Smooth muscle cell (in vitro differentiated cells): ENCODE data around the gene FAM237B. TPM values are rescaled to one million over a fixed set of nuclear protein-coding genes. Genes with fewer than 3 reads are reported as not detected.

Source experiments
- DNase-seq: peaks from one replicate; lab custom pipeline; 2025; ENCODE audit not compliant: unreplicated experiment; lab: John Stamatoyannopoulos, UW
- H2AFZ ChIP-seq: fragments of 200-600 bp; sonication (generic); 2 replicates; pipeline ENCODE4 v1.6.0; 2016; ENCODE audit warnings: antibody characterized with exemption, low read depth, mild to moderate bottlenecking
- H3F3A ChIP-seq: fragments of 200-600 bp; sonication (generic); 2 replicates; pipeline ENCODE4 v1.6.0; 2017; ENCODE audit warnings: antibody characterized with exemption, low read depth
- H3K27ac ChIP-seq: fragments of 200-600 bp; sonication (generic); 2 replicates; pipeline ENCODE4 v1.5.1; 2016; ENCODE audit warnings: low read depth, mild to moderate bottlenecking
- H3K27me3 ChIP-seq: fragments of 200-600 bp; sonication (generic); 2 replicates; pipeline ENCODE4 v1.6.1; 2016; ENCODE audit warnings: low read depth, mild to moderate bottlenecking
- H3K36me3 ChIP-seq: fragments of 200-600 bp; sonication (generic); 2 replicates; pipeline ENCODE4 v1.5.1; 2016; ENCODE audit warnings: low read depth
- H3K4me1 ChIP-seq: fragments of 200-600 bp; sonication (generic); 2 replicates; pipeline ENCODE4 v1.5.1; 2016; ENCODE audit warnings: low read depth
- H3K4me2 ChIP-seq: fragments of 200-600 bp; sonication (generic); 2 replicates; pipeline ENCODE4 v1.6.0; 2016; ENCODE audit warnings: mild to moderate bottlenecking
- H3K4me3 ChIP-seq: fragments of 200-600 bp; sonication (generic); 2 replicates; pipeline ENCODE4 v1.5.1; 2016; ENCODE audit warnings: mild to moderate bottlenecking
- H3K79me2 ChIP-seq: fragments of 200-600 bp; sonication (generic); 2 replicates; pipeline ENCODE4 v1.6.0; 2016; ENCODE audit warnings: low read depth, mild to moderate bottlenecking
- H3K9ac ChIP-seq: fragments of 200-600 bp; sonication (generic); 2 replicates; pipeline ENCODE4 v1.6.0; 2016; ENCODE audit warnings: low read depth
- H3K9me3 ChIP-seq: fragments of 200-600 bp; sonication (generic); replicated peaks from 2 replicates; pipeline ENCODE4 v1.5.1; 2016; ENCODE audit warnings: low read depth
- H4K20me1 ChIP-seq: fragments of 200-600 bp; sonication (generic); 2 replicates; pipeline ENCODE4 v1.6.0; 2016; ENCODE audit warnings: low read depth
- CTCF ChIP-seq: fragments of 200-600 bp; sonication (generic); IDR thresholded peaks from 2 replicates; pipeline ENCODE4 v1.5.1; 2017; ENCODE audit warnings: borderline replicate concordance, mild to moderate bottlenecking, antibody characterized with exemption; ENCODE audit not compliant: insufficient read depth, poor library complexity, severe bottlenecking
- WGBS: methylation state at CpG from one replicate; pipeline ENCODE4 v1.1.7; 2016; ENCODE audit warnings: low lambda C conversion rate; 5-methylcytosine and 5-hydroxymethylcytosine counted together
- polyA plus RNA-seq: library from polyadenylated mRNA; unstranded; fragments of >200 nt; fragmentation: Nextera tagmentation; extraction: Ambion mirVana; gene quantifications from 2 replicates; pipeline ENCODE4 v1.2.1, GENCODE V29; 2016
- total RNA-seq: library from RNA; depleted of rRNA; stranded (reverse); fragments of >200 nt; gene quantifications from 2 replicates; pipeline ENCODE4 v1.2.3, GENCODE V29; 2014

FAM237B gene
- total and polyA plus RNA-seq, 2 experiments from 2014 or later = not detected

- no peak overlapping the region for H3K4me3 ChIP-seq
- no peaks in the 10 kb centered on the region for H3K36me3 ChIP-seq
- H3K79me2 ChIP-seq = no peaks in the 10 kb centered on the region
- no peaks in the 10 kb centered on the region for H3K9me3 ChIP-seq
- 48% methylated on average over 2 of the region's 2 CpGs for WGBS
- H3K27ac ChIP-seq = no peak overlapping the region
- no peaks in the 10 kb centered on the region for H3F3A ChIP-seq
- H4K20me1 ChIP-seq = no peaks in the 10 kb centered on the region
- no peaks in the 10 kb centered on the region for H3K27me3 ChIP-seq
- no peaks in the 10 kb centered on the region for H3K4me1 ChIP-seq
- no peak overlapping the region for H3K9ac ChIP-seq
- DNase-seq = no peak
- H2AFZ ChIP-seq = no peak overlapping the region
- no peak for TF ChIP-seq CTCF
- peak overlapping the region; percentile 4 for H3K4me2 ChIP-seq
Measured at GRCh38 chr7:90271753-90272152, 49.4 kb downstream of the FAM237B start.

GRCh38 chr7:90270431-90271178 is 50.5 kb downstream of the FAM237B start:
- Histone ChIP-seq H3F3A (no peaks in the 10 kb centered on the region), H3K4me2 (no peak overlapping the region), H3K27ac (no peak overlapping the region), H3K9ac (no peak overlapping the region), H3K9me3 (no peaks in the 10 kb centered on the region), H3K79me2 (no peaks in the 10 kb centered on the region), H3K4me1 (no peaks in the 10 kb centered on the region), H4K20me1 (no peaks in the 10 kb centered on the region), H2AFZ (no peak overlapping the region), H3K36me3 (no peaks in the 10 kb centered on the region), H3K27me3 (no peaks in the 10 kb centered on the region), H3K4me3 (no peak overlapping the region)
- 94% methylated on average over 2 of the region's 2 CpGs for WGBS
- DNase-seq = no peak
- no peak for TF ChIP-seq CTCF

- TF ChIP-seq CTCF = no peak
- Histone ChIP-seq H3K4me1 (no peaks in the 10 kb centered on the region), H3K9me3 (no peaks in the 10 kb centered on the region), H3K27ac (no peak overlapping the region), H3K4me3 (no peak overlapping the region), H3K9ac (no peak overlapping the region), H3K27me3 (no peaks in the 10 kb centered on the region), H2AFZ (no peak overlapping the region), H3F3A (no peaks in the 10 kb centered on the region), H3K4me2 (no peak overlapping the region), H3K36me3 (no peaks in the 10 kb centered on the region), H4K20me1 (no peaks in the 10 kb centered on the region), H3K79me2 (no peaks in the 10 kb centered on the region)
- 96% methylated on average over 1 of the region's 1 CpG for WGBS
- no peak for DNase-seq
Measured at GRCh38 chr7:90269163-90269562, 51.9 kb downstream of the FAM237B start.
